Mesendoderm (in vitro differentiated cells): ENCODE measurements around the gene CLDN4.

ENCODE experiments used
- DNase-seq: peaks from one replicate; pipeline ENCODE4 v3.0.0; 2013
- H2AK5ac ChIP-seq: 2 replicates; pipeline ENCODE4 v1.6.1; 2013; ENCODE audit warnings: low read length, inconsistent platforms
- H2BK120ac ChIP-seq: 2 replicates; pipeline ENCODE4 v1.6.1; 2013; ENCODE audit warnings: low read depth, mild to moderate bottlenecking, low read length, moderate library complexity, mixed read lengths
- H2BK15ac ChIP-seq: replicated peaks from 2 replicates; pipeline ENCODE4 v1.6.1; 2013; ENCODE audit warnings: low read depth, mild to moderate bottlenecking, moderate library complexity
- H2BK5ac ChIP-seq: 2 replicates; pipeline ENCODE4 v1.6.1; 2013; ENCODE audit warnings: low read length, inconsistent platforms
- H3K18ac ChIP-seq: 2 replicates; pipeline ENCODE4 v1.6.1; 2013; ENCODE audit warnings: mild to moderate bottlenecking, low read length, mixed read lengths
- H3K23ac ChIP-seq: one replicate; pipeline ENCODE4 v1.6.1; 2013; ENCODE audit warnings: low read length
- H3K27ac ChIP-seq: 2 replicates; pipeline ENCODE4 v1.5.1; 2013; ENCODE audit warnings: low read depth, mild to moderate bottlenecking, inconsistent platforms, low read length, moderate library complexity
- H3K27me3 ChIP-seq: 2 replicates; pipeline ENCODE4 v1.6.1; 2013; ENCODE audit warnings: low read length, control low read depth, mild to moderate bottlenecking, inconsistent platforms; ENCODE audit not compliant: insufficient read depth, poor library complexity
- H3K36me3 ChIP-seq: 2 replicates; pipeline ENCODE4 v1.6.1; 2013; ENCODE audit warnings: low read length, inconsistent platforms; ENCODE audit not compliant: control insufficient read depth, insufficient read depth
- H3K4ac ChIP-seq: one replicate; pipeline ENCODE4 v1.6.1; 2013; ENCODE audit warnings: low read depth, mild to moderate bottlenecking, low read length, moderate library complexity
- H3K4me1 ChIP-seq: 2 replicates; pipeline ENCODE4 v1.6.1; 2013; ENCODE audit warnings: low read depth, low read length, inconsistent platforms; ENCODE audit not compliant: control insufficient read depth
- H3K4me2 ChIP-seq: 2 replicates; pipeline ENCODE4 v1.6.1; 2013; ENCODE audit warnings: low read length
- H3K4me3 ChIP-seq: 2 replicates; pipeline ENCODE4 v1.5.1; 2013; ENCODE audit warnings: mild to moderate bottlenecking, low read length
- H3K56ac ChIP-seq: one replicate; pipeline ENCODE4 v1.6.1; 2013; ENCODE audit warnings: low read length
- H3K79me1 ChIP-seq: 2 replicates; pipeline ENCODE4 v1.6.1; 2013; ENCODE audit warnings: low read length, inconsistent platforms
- H3K79me2 ChIP-seq: 2 replicates; pipeline ENCODE4 v1.6.1; 2013; ENCODE audit warnings: mild to moderate bottlenecking, low read length; ENCODE audit not compliant: control insufficient read depth, insufficient read depth
- H3K9ac ChIP-seq: 2 replicates; pipeline ENCODE4 v1.6.1; 2013; ENCODE audit warnings: low read length, inconsistent platforms
- H4K5ac ChIP-seq: one replicate; pipeline ENCODE4 v1.6.1; 2013; ENCODE audit warnings: low read length
- H4K8ac ChIP-seq: one replicate; pipeline ENCODE4 v1.6.1; 2013; ENCODE audit warnings: low read depth, mild to moderate bottlenecking, control low read depth, low read length, moderate library complexity
- WGBS: extraction: QIAGEN DNeasy Blood & Tissue Kit; methylation state at CpG from one replicate; pipeline ENCODE4 v1.1.7; 2013; ENCODE audit warnings: low lambda C conversion rate, missing lambda C conversion rate; ENCODE audit not compliant: insufficient coverage; ENCODE audit errors: extremely low coverage; 5-methylcytosine and 5-hydroxymethylcytosine counted together

The CLDN4 gene

DNA sequence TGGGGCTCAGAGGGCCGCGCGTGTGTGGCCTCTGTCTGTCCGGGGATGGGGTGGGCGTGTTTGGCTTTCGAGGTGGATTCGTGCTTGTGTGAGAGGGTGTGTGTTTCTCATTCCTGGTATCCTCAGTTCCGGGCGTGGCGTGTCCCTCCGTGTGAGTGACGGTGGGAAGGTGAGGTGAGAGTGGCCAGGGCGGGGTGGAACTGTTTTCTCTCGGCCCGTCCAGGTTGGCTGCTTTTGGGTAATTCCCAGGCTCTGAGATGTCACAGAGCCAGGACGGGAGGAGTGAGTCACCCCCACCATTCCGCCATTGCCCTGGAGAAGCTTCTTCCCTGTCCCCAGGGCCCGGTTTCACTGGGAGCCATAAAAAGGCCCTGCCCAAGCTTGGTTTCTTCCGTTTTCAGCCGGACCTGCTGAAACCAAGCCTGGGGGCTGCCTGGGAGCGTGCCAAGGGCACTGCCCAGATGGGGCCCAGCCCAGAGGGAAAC, 21.3 kb upstream of the CLDN4 start:
- no peak overlapping the region for H4K8ac ChIP-seq
- H3K79me2 ChIP-seq: no peaks in the 10 kb centered on the region
- no peaks in the 10 kb centered on the region for H3K36me3 ChIP-seq
- WGBS: no CpG with 5 or more reads among the region's 21 CpGs
- no peak overlapping the region for H3K23ac ChIP-seq
- DNase-seq: no peak
- H2AK5ac ChIP-seq: no peak overlapping the region
- H3K4ac ChIP-seq: no peak overlapping the region
- no peak overlapping the region for H3K4me3 ChIP-seq
- H3K27ac ChIP-seq: no peak overlapping the region
- H3K18ac ChIP-seq: no peak overlapping the region
- no peak overlapping the region for H2BK5ac ChIP-seq
- H2BK120ac ChIP-seq: no peak overlapping the region
- no peak overlapping the region for H3K9ac ChIP-seq
- no peaks in the 10 kb centered on the region for H3K79me1 ChIP-seq
- H3K27me3 ChIP-seq: no peaks in the 10 kb centered on the region
- H3K4me1 ChIP-seq: no peaks in the 10 kb centered on the region
- no peak overlapping the region for H3K56ac ChIP-seq
- H4K5ac ChIP-seq: no peak overlapping the region
- H3K4me2 ChIP-seq: no peak overlapping the region
- H2BK15ac ChIP-seq: no peak overlapping the region

DNA sequence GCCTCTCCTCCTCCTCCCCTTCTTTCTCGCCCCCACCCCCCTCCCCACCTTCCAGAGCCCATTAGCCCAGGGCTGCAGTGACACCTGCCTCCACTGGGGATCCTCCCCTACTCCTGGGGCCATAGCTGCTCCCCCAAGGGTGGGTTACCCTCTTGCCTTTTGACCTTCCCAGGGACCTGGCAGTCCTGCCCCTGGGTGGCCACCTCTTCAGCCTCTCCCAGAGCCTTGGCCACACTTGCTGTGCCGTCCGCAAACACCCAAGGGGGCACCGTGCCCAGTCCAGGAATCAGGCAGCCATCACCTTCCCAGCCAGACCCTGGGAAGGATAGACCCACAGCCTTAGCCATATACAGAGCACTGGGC, 19.8 kb upstream of the CLDN4 start:
- no peak overlapping the region for H2AK5ac ChIP-seq
- no peak overlapping the region for H2BK5ac ChIP-seq
- H3K27ac ChIP-seq: no peak overlapping the region
- H4K8ac ChIP-seq: no peak overlapping the region
- no peak overlapping the region for H2BK120ac ChIP-seq
- no peaks in the 10 kb centered on the region for H3K27me3 ChIP-seq
- H4K5ac ChIP-seq: no peak overlapping the region
- H3K4me1 ChIP-seq: no peaks in the 10 kb centered on the region
- H3K56ac ChIP-seq: no peak overlapping the region
- H3K36me3 ChIP-seq: no peaks in the 10 kb centered on the region
- no peak overlapping the region for H3K23ac ChIP-seq
- H3K4me3 ChIP-seq: no peak overlapping the region
- H3K4ac ChIP-seq: no peak overlapping the region
- DNase-seq: no peak
- no peak overlapping the region for H3K4me2 ChIP-seq
- no peaks in the 10 kb centered on the region for H3K79me1 ChIP-seq
- H3K79me2 ChIP-seq: no peaks in the 10 kb centered on the region
- no CpG with 5 or more reads among the region's 4 CpGs for WGBS
- no peak overlapping the region for H3K9ac ChIP-seq
- no peak overlapping the region for H2BK15ac ChIP-seq
- H3K18ac ChIP-seq: no peak overlapping the region

DNA sequence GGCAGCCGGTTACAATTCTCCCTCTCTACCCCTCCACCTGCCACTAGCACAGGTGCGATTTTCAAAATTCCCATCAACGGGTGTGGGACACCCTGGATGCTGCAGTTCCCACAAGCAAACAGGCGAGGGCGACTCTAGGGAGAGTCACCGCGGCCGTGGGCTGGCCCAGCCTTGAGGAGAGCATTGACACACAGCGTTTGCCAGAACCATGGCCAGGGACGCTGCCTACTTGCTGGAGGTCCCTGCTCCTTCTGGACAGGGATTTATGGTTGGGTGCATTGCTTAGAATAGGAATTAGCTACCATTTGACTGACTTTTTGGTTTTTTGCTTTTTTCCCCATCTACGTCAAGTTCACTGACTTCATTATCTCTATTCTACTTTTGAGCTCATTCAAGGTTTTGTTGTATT, 19.0 kb upstream of the CLDN4 start:
- Histone ChIP-seq H3K36me3 (no peaks in the 10 kb centered on the region), H3K4me2 (no peak overlapping the region), H2BK15ac (no peak overlapping the region), H3K4ac (no peak overlapping the region), H4K8ac (no peak overlapping the region), H3K4me3 (no peak overlapping the region), H3K23ac (no peak overlapping the region), H3K18ac (no peak overlapping the region), H2BK120ac (no peak overlapping the region), H3K27ac (no peak overlapping the region), H3K56ac (no peak overlapping the region), H3K79me1 (no peaks in the 10 kb centered on the region), H3K79me2 (no peaks in the 10 kb centered on the region), H2AK5ac (no peak overlapping the region), H4K5ac (no peak overlapping the region), H3K9ac (no peak overlapping the region), H3K4me1 (no peaks in the 10 kb centered on the region), H3K27me3 (no peaks in the 10 kb centered on the region), H2BK5ac (no peak overlapping the region)
- peak; percentile 85 for DNase-seq
- WGBS: no CpG with 5 or more reads among the region's 11 CpGs

DNA sequence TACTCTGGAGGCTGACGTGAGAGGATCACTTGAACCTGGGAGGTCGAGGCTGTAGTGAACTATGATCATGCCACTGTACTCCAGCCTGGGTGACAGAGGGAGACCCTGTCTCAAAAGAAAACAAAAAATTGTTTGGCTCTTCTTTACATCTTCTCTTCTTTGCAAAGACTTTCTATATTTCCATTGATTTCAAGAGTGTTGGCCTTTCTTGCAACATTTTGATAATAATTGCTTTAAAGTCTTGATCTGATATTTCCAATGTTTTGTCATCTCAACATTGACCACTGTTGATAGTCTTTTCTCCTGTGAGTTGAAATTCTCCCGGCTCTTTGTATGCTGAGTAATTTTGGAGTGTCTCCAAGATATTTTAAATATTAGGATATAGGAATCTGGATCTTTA, 17.8 kb upstream of the CLDN4 start:
- no peak overlapping the region for H4K8ac ChIP-seq
- WGBS: no CpG with 5 or more reads among the region's 3 CpGs
- no peaks in the 10 kb centered on the region for H3K79me1 ChIP-seq
- H3K79me2 ChIP-seq: no peaks in the 10 kb centered on the region
- no peak overlapping the region for H3K23ac ChIP-seq
- H3K4me3 ChIP-seq: no peak overlapping the region
- no peak overlapping the region for H2BK15ac ChIP-seq
- H3K4ac ChIP-seq: no peak overlapping the region
- no peaks in the 10 kb centered on the region for H3K4me1 ChIP-seq
- H2BK5ac ChIP-seq: no peak overlapping the region
- H3K18ac ChIP-seq: no peak overlapping the region
- no peak overlapping the region for H2BK120ac ChIP-seq
- H3K36me3 ChIP-seq: no peaks in the 10 kb centered on the region
- DNase-seq: no peak
- H3K27me3 ChIP-seq: no peaks in the 10 kb centered on the region
- H3K9ac ChIP-seq: no peak overlapping the region
- H3K56ac ChIP-seq: no peak overlapping the region
- H4K5ac ChIP-seq: no peak overlapping the region
- no peak overlapping the region for H3K27ac ChIP-seq
- H2AK5ac ChIP-seq: no peak overlapping the region
- no peak overlapping the region for H3K4me2 ChIP-seq

DNA sequence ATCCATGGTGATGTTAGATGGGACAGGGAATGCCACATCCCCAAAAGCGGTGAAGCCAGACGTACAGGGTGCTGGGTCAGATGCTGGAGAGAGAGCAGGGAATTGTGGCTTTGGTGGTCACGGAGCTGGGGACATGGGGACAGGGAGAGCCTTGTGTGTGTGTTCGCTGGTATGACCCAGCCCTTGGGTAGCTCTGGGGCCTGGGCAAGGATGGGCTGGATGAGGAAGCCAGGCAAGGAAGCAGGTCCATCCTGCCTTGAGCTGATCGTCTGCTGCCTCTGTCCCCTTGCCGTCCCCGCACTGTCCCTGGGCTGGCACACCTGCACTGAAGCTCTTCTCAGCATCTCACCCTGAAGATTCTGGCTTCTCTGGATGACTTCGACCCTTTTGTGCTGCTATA, 15.4 kb upstream of the CLDN4 start:
- no peak overlapping the region for H3K27ac ChIP-seq
- no peak overlapping the region for H2BK15ac ChIP-seq
- no peak overlapping the region for H3K18ac ChIP-seq
- H3K79me1 ChIP-seq: no peaks in the 10 kb centered on the region
- H3K4me3 ChIP-seq: no peak overlapping the region
- no peak overlapping the region for H4K8ac ChIP-seq
- no peaks in the 10 kb centered on the region for H3K79me2 ChIP-seq
- H4K5ac ChIP-seq: no peak overlapping the region
- no peaks in the 10 kb centered on the region for H3K27me3 ChIP-seq
- H2AK5ac ChIP-seq: no peak overlapping the region
- H3K4me1 ChIP-seq: no peaks in the 10 kb centered on the region
- no peak for DNase-seq
- no peak overlapping the region for H3K4ac ChIP-seq
- H3K4me2 ChIP-seq: no peak overlapping the region
- no peak overlapping the region for H3K9ac ChIP-seq
- no peaks in the 10 kb centered on the region for H3K36me3 ChIP-seq
- no peak overlapping the region for H3K56ac ChIP-seq
- no peak overlapping the region for H3K23ac ChIP-seq
- WGBS: no CpG with 5 or more reads among the region's 8 CpGs
- H2BK5ac ChIP-seq: no peak overlapping the region
- no peak overlapping the region for H2BK120ac ChIP-seq

DNA sequence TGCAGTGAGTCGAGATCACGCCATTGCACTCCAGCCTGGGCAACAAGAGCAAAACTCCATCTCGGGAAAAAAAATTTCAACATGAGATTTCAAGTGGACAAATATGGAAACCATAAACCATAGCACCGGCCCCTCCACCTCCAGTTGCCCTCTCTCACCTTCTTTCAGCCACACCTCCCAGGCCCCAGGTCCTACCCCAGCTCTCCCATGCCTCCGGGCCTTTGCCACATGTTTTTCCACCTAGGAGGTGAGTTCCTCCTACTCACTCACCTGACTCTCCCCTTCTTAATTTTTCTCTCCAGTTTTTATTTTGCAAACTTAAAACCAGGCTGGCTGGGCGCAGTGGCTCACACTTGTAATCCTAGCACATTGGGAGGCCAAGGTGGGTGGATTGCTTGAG, 13.7 kb upstream of the CLDN4 start:
- Histone ChIP-seq H3K23ac (no peak overlapping the region), H2BK120ac (no peak overlapping the region), H3K18ac (no peak overlapping the region), H3K4me3 (no peak overlapping the region), H2BK5ac (no peak overlapping the region), H4K8ac (no peak overlapping the region), H3K27me3 (no peaks in the 10 kb centered on the region), H4K5ac (no peak overlapping the region), H3K27ac (no peak overlapping the region), H3K4me2 (no peak overlapping the region), H3K79me2 (no peaks in the 10 kb centered on the region), H3K36me3 (no peaks in the 10 kb centered on the region), H2AK5ac (no peak overlapping the region), H3K4me1 (no peaks in the 10 kb centered on the region), H3K4ac (no peak overlapping the region), H3K56ac (no peak overlapping the region), H2BK15ac (no peak overlapping the region), H3K79me1 (no peaks in the 10 kb centered on the region), H3K9ac (no peak overlapping the region)
- no CpG with 5 or more reads among the region's 6 CpGs for WGBS
- DNase-seq: no peak
